ENCODE data around the gene CEACAM3.

Gene CEACAM3

GRCh38 chr19:41792513-41793413, 3.6 kb upstream of the CEACAM3 start:
- in situ Hi-C loops (cut with MboI; ENCODE audit: low sequenced_read_pairs): no loop called here

- in situ Hi-C loops (cut with MboI; ENCODE audit: low sequenced_read_pairs): no loop called here
Observed at GRCh38 chr19:41793414-41793727, 3.0 kb upstream of the CEACAM3 start.

GRCh38 chr19:41795031-41795461, 1.3 kb upstream of the CEACAM3 start:
- in situ Hi-C loops (cut with MboI; ENCODE audit: low sequenced_read_pairs): no loop called here

GRCh38 chr19:41796901-41797300, 514 bp downstream of the CEACAM3 start:
- in situ Hi-C loops (cut with MboI; ENCODE audit: low sequenced_read_pairs): no loop called here

GRCh38 chr19:41799444-41800000, 3.1 kb downstream of the CEACAM3 start:
- in situ Hi-C loops (cut with MboI; ENCODE audit: low sequenced_read_pairs): no loop called here

GRCh38 chr19:41801031-41801430, 4.6 kb downstream of the CEACAM3 start:
- in situ Hi-C loops (cut with MboI; ENCODE audit: low sequenced_read_pairs): no loop called here

- in situ Hi-C loops (cut with MboI; ENCODE audit: low sequenced_read_pairs): no loop called here
Observed at GRCh38 chr19:41801792-41802211, 5.4 kb downstream of the CEACAM3 start.

GRCh38 chr19:41802770-41803169, 6.4 kb downstream of the CEACAM3 start:
- in situ Hi-C loops (cut with MboI; ENCODE audit: low sequenced_read_pairs): no loop called here

- in situ Hi-C loops (cut with MboI; ENCODE audit: low sequenced_read_pairs): no loop called here
Observed at GRCh38 chr19:41804336-41804735, 7.9 kb downstream of the CEACAM3 start.

GRCh38 chr19:41807176-41807575, 10.8 kb downstream of the CEACAM3 start:
- in situ Hi-C loops (cut with MboI; ENCODE audit: low sequenced_read_pairs): no loop called here

- in situ Hi-C loops (cut with MboI; ENCODE audit: low sequenced_read_pairs): no loop called here
Observed at GRCh38 chr19:41808663-41809566, 12.5 kb downstream of the CEACAM3 start.

- in situ Hi-C loops (cut with MboI; ENCODE audit: low sequenced_read_pairs): no loop called here
Observed at GRCh38 chr19:41810301-41810700, 13.9 kb downstream of the CEACAM3 start.

- in situ Hi-C loops (cut with MboI; ENCODE audit: low sequenced_read_pairs): no loop called here
Observed at GRCh38 chr19:41811036-41811435, 14.6 kb downstream of the CEACAM3 start.

GRCh38 chr19:41811981-41812380, 15.6 kb downstream of the CEACAM3 start:
- in situ Hi-C loops (cut with MboI; ENCODE audit: low sequenced_read_pairs): no loop called here

- in situ Hi-C loops (cut with MboI; ENCODE audit: low sequenced_read_pairs): no loop called here
Observed at GRCh38 chr19:41813911-41814310, 17.5 kb downstream of the CEACAM3 start.

- in situ Hi-C loops (cut with MboI; ENCODE audit: low sequenced_read_pairs): no loop called here
Observed at GRCh38 chr19:41815301-41815700, 18.9 kb downstream of the CEACAM3 start.

GRCh38 chr19:41816761-41817160, 20.4 kb downstream of the CEACAM3 start:
- in situ Hi-C loops (cut with MboI; ENCODE audit: low sequenced_read_pairs): no loop called here

GRCh38 chr19:41821003-41821735, 24.8 kb downstream of the CEACAM3 start:
- in situ Hi-C loops (cut with MboI; ENCODE audit: low sequenced_read_pairs): no loop called here

GRCh38 chr19:41837981-41838708, 41.8 kb downstream of the CEACAM3 start:
- in situ Hi-C loops (cut with MboI; ENCODE audit: low sequenced_read_pairs): no loop called here

GRCh38 chr19:41839211-41839610, 42.8 kb downstream of the CEACAM3 start:
- in situ Hi-C loops (cut with MboI; ENCODE audit: low sequenced_read_pairs): no loop called here

All from HL-60/S4 treated with phorbol 12-myristate 13-acetate at 8.2 ng/mL for 4 days and 3 days (cell line).